Measurements from ENCODE around the gene SLCO1C1.

- TF ChIP-seq CTCF (IDR thresholded peaks at IDR 0.05) (no peak), EZH2phosphoT487 (IDR thresholded peaks at IDR 0.05) (no peak)
Observed at GRCh38 chr12:20704860-20705259, 9.7 kb downstream of the SLCO1C1 start.
